IPS-15b (cell line): ENCODE data around the gene BDKRB2.

Experiments
- H3K27me3 ChIP-seq: one replicate; pipeline ENCODE4 v1.6.1; 2013; ENCODE audit warnings: low read length; ENCODE audit not compliant: control insufficient read depth, insufficient read depth
- H3K36me3 ChIP-seq: one replicate; pipeline ENCODE4 v1.6.1; 2013; ENCODE audit warnings: low read length; ENCODE audit not compliant: control insufficient read depth, insufficient read depth
- H3K4me1 ChIP-seq: one replicate; pipeline ENCODE4 v1.6.1; 2013; ENCODE audit warnings: mild to moderate bottlenecking, low read length; ENCODE audit not compliant: control insufficient read depth, insufficient read depth
- H3K4me3 ChIP-seq: one replicate; pipeline ENCODE4 v1.5.1; 2013; ENCODE audit warnings: low read depth, low read length
- H3K9ac ChIP-seq: one replicate; pipeline ENCODE4 v1.6.1; 2013; ENCODE audit warnings: low read depth, mild to moderate bottlenecking, low read length
- H3K9me3 ChIP-seq: one replicate; pipeline ENCODE4 v1.6.1; 2013; ENCODE audit warnings: mild to moderate bottlenecking, low read length; ENCODE audit not compliant: control insufficient read depth, insufficient read depth

Gene BDKRB2

GRCh38 chr14:96217376-96217913 lies 12.8 kb downstream of the BDKRB2 start:
- Histone ChIP-seq H3K9me3 (no peaks in the 10 kb centered on the region), H3K27me3 (no peaks in the 10 kb centered on the region), H3K36me3 (no peaks in the 10 kb centered on the region), H3K9ac (no peak overlapping the region), H3K4me1 (no peaks in the 10 kb centered on the region), H3K4me3 (no peak overlapping the region)

GRCh38 chr14:96221109-96221650 lies 16.5 kb downstream of the BDKRB2 start:
- H3K9me3 ChIP-seq: no peaks in the 10 kb centered on the region
- H3K36me3 ChIP-seq: no peaks in the 10 kb centered on the region
- no peak overlapping the region for H3K4me3 ChIP-seq
- no peak overlapping the region for H3K9ac ChIP-seq
- H3K4me1 ChIP-seq: peaks cover 3% of the 10 kb centered on the region
- no peaks in the 10 kb centered on the region for H3K27me3 ChIP-seq

- no peak overlapping the region for H3K9ac ChIP-seq
- no peaks in the 10 kb centered on the region for H3K36me3 ChIP-seq
- H3K4me1 ChIP-seq: peaks cover 3% of the 10 kb centered on the region
- no peaks in the 10 kb centered on the region for H3K9me3 ChIP-seq
- H3K27me3 ChIP-seq: no peaks in the 10 kb centered on the region
- H3K4me3 ChIP-seq: no peak overlapping the region
Observed at GRCh38 chr14:96221841-96222240, 17.2 kb downstream of the BDKRB2 start.

DNA sequence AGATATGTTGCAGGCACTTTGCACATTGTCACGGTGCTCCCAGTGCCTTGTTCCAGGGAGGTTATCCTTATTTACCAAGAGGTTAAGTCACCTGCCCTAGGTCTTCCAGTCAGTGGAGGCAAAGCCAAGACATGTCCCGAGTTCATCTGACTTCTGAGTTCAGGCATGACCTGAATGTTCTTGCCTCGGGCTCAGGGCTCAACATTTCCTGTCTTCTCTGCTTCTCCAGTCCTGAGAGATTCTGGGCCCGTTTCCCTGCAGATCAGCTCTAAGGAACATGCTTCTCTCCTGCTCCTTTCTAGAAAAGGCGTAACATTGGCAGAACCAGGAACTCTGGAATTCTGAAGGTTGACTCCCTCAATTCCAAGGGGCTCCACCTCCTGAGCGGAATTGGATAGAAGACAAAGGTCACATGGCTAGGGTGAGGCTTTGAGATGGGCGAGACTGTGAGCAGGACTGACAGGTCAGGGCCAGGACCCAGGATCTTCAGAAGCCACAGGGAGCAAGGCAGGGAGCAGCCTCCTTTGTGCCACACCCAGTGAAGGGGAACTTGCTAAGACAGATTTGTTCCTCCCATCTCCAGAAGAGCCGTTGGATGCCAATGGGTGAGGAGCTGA lies 19.9 kb downstream of the BDKRB2 start:
- Histone ChIP-seq H3K9me3 (no peaks in the 10 kb centered on the region), H3K9ac (no peak overlapping the region), H3K4me1 (peaks cover 3% of the 10 kb centered on the region), H3K27me3 (no peaks in the 10 kb centered on the region), H3K4me3 (no peak overlapping the region), H3K36me3 (no peaks in the 10 kb centered on the region)

GRCh38 chr14:96225213-96225612 lies 20.6 kb downstream of the BDKRB2 start:
- Histone ChIP-seq H3K36me3 (no peaks in the 10 kb centered on the region), H3K9me3 (no peaks in the 10 kb centered on the region), H3K27me3 (no peaks in the 10 kb centered on the region), H3K4me3 (no peak overlapping the region), H3K9ac (no peak overlapping the region), H3K4me1 (peaks cover 3% of the 10 kb centered on the region)

DNA sequence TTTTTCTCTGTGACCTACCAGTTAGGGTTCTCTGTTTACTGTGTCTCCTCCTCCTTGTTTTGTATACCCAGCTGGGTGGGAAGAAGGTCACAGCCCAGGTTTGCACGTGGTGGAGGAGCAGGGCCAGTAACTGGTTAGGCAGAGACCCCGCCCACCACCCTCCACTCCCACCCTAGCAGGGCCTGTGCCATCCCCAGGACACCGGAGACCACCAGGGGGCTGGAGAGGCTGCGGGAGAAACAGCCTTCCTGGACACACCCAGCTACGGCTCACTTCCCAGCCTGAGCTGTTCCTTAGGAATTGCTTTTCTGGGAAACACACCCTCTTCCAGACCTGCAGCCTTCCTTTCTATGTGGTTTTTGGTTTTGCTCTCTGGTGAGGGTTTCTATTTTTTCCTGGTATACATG lies 21.1 kb downstream of the BDKRB2 start:
- H3K27me3 ChIP-seq: no peaks in the 10 kb centered on the region
- H3K4me3 ChIP-seq: no peak overlapping the region
- H3K9ac ChIP-seq: no peak overlapping the region
- H3K9me3 ChIP-seq: no peaks in the 10 kb centered on the region
- no peaks in the 10 kb centered on the region for H3K36me3 ChIP-seq
- H3K4me1 ChIP-seq: peaks cover 3% of the 10 kb centered on the region

GRCh38 chr14:96227428-96227827 lies 22.8 kb downstream of the BDKRB2 start:
- Histone ChIP-seq H3K27me3 (no peaks in the 10 kb centered on the region), H3K4me1 (peaks cover 3% of the 10 kb centered on the region), H3K36me3 (no peaks in the 10 kb centered on the region), H3K4me3 (no peak overlapping the region), H3K9me3 (no peaks in the 10 kb centered on the region), H3K9ac (no peak overlapping the region)

DNA sequence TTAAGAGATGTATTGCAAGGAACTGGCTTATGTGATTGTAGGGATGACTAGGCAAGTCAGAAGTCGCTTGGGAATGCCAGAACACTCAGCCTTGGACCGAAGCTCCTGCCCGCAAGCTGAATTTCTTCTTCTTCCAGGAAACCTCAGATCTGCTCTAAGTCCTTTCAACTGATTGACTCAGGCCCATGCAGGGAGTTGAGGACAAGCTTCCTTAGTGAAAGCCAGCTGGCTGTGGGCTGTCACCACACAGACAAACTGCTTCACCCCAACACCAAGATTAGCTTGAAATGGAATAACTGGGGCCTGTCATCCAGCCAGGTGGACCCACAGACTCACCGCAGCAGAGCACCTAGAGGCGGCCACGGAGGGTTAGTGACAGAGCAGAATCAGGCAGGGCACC lies 24.7 kb downstream of the BDKRB2 start:
- H3K4me3 ChIP-seq: no peak overlapping the region
- H3K4me1 ChIP-seq: peaks cover 3% of the 10 kb centered on the region
- no peak overlapping the region for H3K9ac ChIP-seq
- H3K36me3 ChIP-seq: no peaks in the 10 kb centered on the region
- H3K27me3 ChIP-seq: no peaks in the 10 kb centered on the region
- no peaks in the 10 kb centered on the region for H3K9me3 ChIP-seq

DNA sequence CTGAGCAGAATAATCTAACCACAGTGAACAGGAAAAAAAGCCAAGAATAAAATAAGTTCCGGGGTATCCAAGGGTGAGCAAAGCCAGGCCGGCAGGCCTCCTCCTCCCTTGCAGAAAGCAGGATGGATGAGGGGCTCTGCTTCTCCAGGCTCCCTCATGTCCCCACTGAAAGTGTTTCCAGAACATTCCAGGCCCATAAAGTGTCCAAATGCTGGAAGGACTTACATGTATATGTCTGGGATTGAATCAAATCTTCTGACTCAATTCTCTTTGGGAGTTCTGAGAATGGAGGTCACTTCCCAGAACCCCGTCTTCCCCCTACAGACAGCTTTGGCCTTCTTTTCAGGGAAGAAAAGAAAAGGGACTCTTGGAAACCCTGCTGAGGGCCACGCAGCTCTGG lies 26.4 kb downstream of the BDKRB2 start:
- Histone ChIP-seq H3K9me3 (no peaks in the 10 kb centered on the region), H3K4me3 (no peak overlapping the region), H3K27me3 (no peaks in the 10 kb centered on the region), H3K9ac (no peak overlapping the region), H3K36me3 (no peaks in the 10 kb centered on the region), H3K4me1 (peaks cover under 1% of the 10 kb centered on the region)

GRCh38 chr14:96231526-96232130 lies 27.0 kb downstream of the BDKRB2 start:
- H3K4me1 ChIP-seq: no peaks in the 10 kb centered on the region
- H3K9ac ChIP-seq: no peak overlapping the region
- H3K27me3 ChIP-seq: no peaks in the 10 kb centered on the region
- no peaks in the 10 kb centered on the region for H3K36me3 ChIP-seq
- H3K9me3 ChIP-seq: no peaks in the 10 kb centered on the region
- H3K4me3 ChIP-seq: no peak overlapping the region

- no peaks in the 10 kb centered on the region for H3K27me3 ChIP-seq
- H3K36me3 ChIP-seq: no peaks in the 10 kb centered on the region
- H3K4me1 ChIP-seq: no peaks in the 10 kb centered on the region
Observed at GRCh38 chr14:96232506-96232905, 27.9 kb downstream of the BDKRB2 start.

GRCh38 chr14:96233661-96234060 lies 29.0 kb downstream of the BDKRB2 start:
- no peaks in the 10 kb centered on the region for H3K36me3 ChIP-seq
- H3K4me3 ChIP-seq: no peak overlapping the region
- no peaks in the 10 kb centered on the region for H3K27me3 ChIP-seq
- H3K9ac ChIP-seq: no peak overlapping the region
- no peaks in the 10 kb centered on the region for H3K9me3 ChIP-seq
- no peaks in the 10 kb centered on the region for H3K4me1 ChIP-seq

More at GRCh38 chr14:96232506-96232905, 27.9 kb downstream of the BDKRB2 start:
- H3K9ac ChIP-seq: no peak overlapping the region
- H3K4me3 ChIP-seq: no peak overlapping the region
- no peaks in the 10 kb centered on the region for H3K9me3 ChIP-seq
